Upper lobe of left lung (tissue), 6 donors: ENCODE data around the gene ZNF831. TPM values are rescaled to one million over a fixed set of nuclear protein-coding genes. Genes with fewer than 3 reads are reported as not detected.

Source experiments
- ATAC-seq, 2 donors: fragments of 200-7000 bp; cut with Tn5 transposase; one replicate each; pipeline ENCODE4 v1.9.1; 2022; ENCODE audit warnings: mild to moderate bottlenecking in 2 of 2, moderate library complexity in 2 of 2; ENCODE audit not compliant: low FRiP score in 2 of 2
- DNase-seq, 2 donors: peaks; one replicate each; pipeline ENCODE4 v3.0.0-alpha.2; 2019 to 2020
- H3K27ac ChIP-seq, 4 donors: fragments of 200-600 bp; sonication (generic); one replicate each; pipeline ENCODE4 v1.5.1; 2016 to 2019
- H3K27me3 ChIP-seq, 4 donors: fragments of 200-600 bp; sonication (generic); one replicate each; pipeline ENCODE4 v1.5.1; 2017 to 2019
- H3K36me3 ChIP-seq, 4 donors: fragments of 200-600 bp; sonication (generic); one replicate each; pipeline ENCODE4 v1.5.1; 2016 to 2019
- H3K4me1 ChIP-seq, 4 donors: fragments of 200-600 bp; sonication (generic); one replicate each; pipeline ENCODE4 v1.5.1; 2018 to 2019
- H3K4me3 ChIP-seq, 4 donors: fragments of 200-600 bp; sonication (generic); one replicate each; pipeline ENCODE4 v1.5.1; 2017 to 2019; ENCODE audit warnings: mild to moderate bottlenecking in 2 of 4, moderate library complexity in 1 of 4
- H3K9me3 ChIP-seq, 4 donors: fragments of 200-600 bp; sonication (generic); one replicate each; pipeline ENCODE4 v1.5.1; 2018 to 2019
- EP300 ChIP-seq, 4 donors: sonication (generic); formaldehyde crosslinking; IDR thresholded peaks; one replicate each; pipeline ENCODE4 v1.5.1; 2017; ENCODE audit warnings: antibody characterized with exemption in 4 of 4, control low read depth in 2 of 4
- POLR2A ChIP-seq, 4 donors: fragments of 450-650 bp; IDR thresholded peaks; one replicate each; pipeline ENCODE4 v1.5.1; 2016 to 2017; ENCODE audit warnings: antibody characterized with exemption in 4 of 4, mild to moderate bottlenecking in 2 of 4
- POLR2AphosphoS5 ChIP-seq, 2 donors: sonication (generic); formaldehyde crosslinking; IDR thresholded peaks; one replicate each; pipeline ENCODE4 v1.5.1; 2017; ENCODE audit warnings: antibody characterized with exemption in 2 of 2
- WGBS, 2 donors: methylation state at CpG; one replicate each; pipeline ENCODE4 v1.1.5; 2017 to 2018; 5-methylcytosine and 5-hydroxymethylcytosine counted together
- total RNA-seq, 6 donors: library from RNA; depleted of rRNA in 4 of 6; stranded (reverse); fragments of >200 nt in 4 of 6; gene quantifications; one replicate each; pipeline versions ENCODE4 v1.1.0 to v1.2.1, GENCODE V29; 2016 to 2021
- TF ChIP-seq, protein P1 (sequence below), 6 experiments: fragments of 450-650 bp in 4 of 6; fragments of 200-600 bp in 2 of 6; sonication (generic) in 2 of 6; IDR thresholded peaks; one replicate each; pipeline ENCODE4 v1.5.1; 2016 to 2019; ENCODE audit warnings: antibody characterized with exemption in 6 of 6
- donor health status: DM: no; HTN: no; CAD: no; lungs with moderate emphysema.
- donor health status: DM: no; HTN: yes; CAD: no; lungs with severe emphysema.

Gene ZNF831
- total RNA-seq, 6 donors from 2014 or later = 0.98 to 6.2 (median 2.8) TPM

DNA sequence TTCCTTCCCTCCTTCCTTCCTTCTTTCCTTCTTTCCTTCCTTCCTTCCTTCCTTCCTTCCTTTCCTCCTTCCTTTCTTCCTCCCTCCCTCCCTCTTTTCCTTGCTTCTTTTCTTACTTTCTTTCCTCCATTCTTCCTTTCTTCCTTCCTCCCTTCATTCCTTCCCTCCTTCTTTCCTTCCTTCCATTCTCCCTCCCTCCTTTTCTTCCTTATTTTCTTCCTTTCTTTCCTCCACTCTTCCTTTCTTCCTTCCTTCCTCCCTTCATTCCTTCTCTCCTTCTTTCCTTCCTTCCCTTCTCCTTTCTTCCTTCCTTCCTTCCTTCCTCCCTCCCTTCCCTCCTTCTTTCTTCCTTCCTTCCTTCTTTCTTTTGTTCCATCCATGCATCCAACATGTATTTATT is 101.7 kb downstream of the ZNF831 start:
- Histone ChIP-seq H3K27me3 (no peaks in the 10 kb centered on the region), H3K27ac (no peak overlapping the region), H3K9me3 (no peaks in the 10 kb centered on the region), H3K4me3 (no peak overlapping the region), H3K4me1 (no peaks in the 10 kb centered on the region), H3K36me3 (no peaks in the 10 kb centered on the region)
- TF ChIP-seq EP300 (IDR thresholded peaks at IDR 0.05) (no peak), POLR2A (IDR thresholded peaks at IDR 0.05) (no peak), POLR2AphosphoS5 (IDR thresholded peaks at IDR 0.05) (no peak)
- TF ChIP-seq, protein P1, sequence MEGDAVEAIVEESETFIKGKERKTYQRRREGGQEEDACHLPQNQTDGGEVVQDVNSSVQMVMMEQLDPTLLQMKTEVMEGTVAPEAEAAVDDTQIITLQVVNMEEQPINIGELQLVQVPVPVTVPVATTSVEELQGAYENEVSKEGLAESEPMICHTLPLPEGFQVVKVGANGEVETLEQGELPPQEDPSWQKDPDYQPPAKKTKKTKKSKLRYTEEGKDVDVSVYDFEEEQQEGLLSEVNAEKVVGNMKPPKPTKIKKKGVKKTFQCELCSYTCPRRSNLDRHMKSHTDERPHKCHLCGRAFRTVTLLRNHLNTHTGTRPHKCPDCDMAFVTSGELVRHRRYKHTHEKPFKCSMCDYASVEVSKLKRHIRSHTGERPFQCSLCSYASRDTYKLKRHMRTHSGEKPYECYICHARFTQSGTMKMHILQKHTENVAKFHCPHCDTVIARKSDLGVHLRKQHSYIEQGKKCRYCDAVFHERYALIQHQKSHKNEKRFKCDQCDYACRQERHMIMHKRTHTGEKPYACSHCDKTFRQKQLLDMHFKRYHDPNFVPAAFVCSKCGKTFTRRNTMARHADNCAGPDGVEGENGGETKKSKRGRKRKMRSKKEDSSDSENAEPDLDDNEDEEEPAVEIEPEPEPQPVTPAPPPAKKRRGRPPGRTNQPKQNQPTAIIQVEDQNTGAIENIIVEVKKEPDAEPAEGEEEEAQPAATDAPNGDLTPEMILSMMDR (IDR thresholded peaks at IDR 0.05) = no peak
- DNase-seq (no peak), ATAC-seq (no peak)

GRCh38 chr20:59268870-59269269 is 105.2 kb downstream of the ZNF831 start:
- Histone ChIP-seq H3K36me3 (no peaks in the 10 kb centered on the region), H3K9me3 (no peaks in the 10 kb centered on the region), H3K4me1 (no peaks in the 10 kb centered on the region), H3K27me3 (no peaks in the 10 kb centered on the region), H3K4me3 (no peak overlapping the region), H3K27ac (no peak overlapping the region)
- DNase-seq (no peak), ATAC-seq (no peak)
- TF ChIP-seq EP300 (IDR thresholded peaks at IDR 0.05) (no peak), POLR2A (IDR thresholded peaks at IDR 0.05) (no peak), POLR2AphosphoS5 (IDR thresholded peaks at IDR 0.05) (no peak)
- TF ChIP-seq, protein P1 (IDR thresholded peaks at IDR 0.05) = no peak
- WGBS, 2 donors = 69 to 70% methylated on average over 2 to 3 of the region's 3 CpGs

DNA sequence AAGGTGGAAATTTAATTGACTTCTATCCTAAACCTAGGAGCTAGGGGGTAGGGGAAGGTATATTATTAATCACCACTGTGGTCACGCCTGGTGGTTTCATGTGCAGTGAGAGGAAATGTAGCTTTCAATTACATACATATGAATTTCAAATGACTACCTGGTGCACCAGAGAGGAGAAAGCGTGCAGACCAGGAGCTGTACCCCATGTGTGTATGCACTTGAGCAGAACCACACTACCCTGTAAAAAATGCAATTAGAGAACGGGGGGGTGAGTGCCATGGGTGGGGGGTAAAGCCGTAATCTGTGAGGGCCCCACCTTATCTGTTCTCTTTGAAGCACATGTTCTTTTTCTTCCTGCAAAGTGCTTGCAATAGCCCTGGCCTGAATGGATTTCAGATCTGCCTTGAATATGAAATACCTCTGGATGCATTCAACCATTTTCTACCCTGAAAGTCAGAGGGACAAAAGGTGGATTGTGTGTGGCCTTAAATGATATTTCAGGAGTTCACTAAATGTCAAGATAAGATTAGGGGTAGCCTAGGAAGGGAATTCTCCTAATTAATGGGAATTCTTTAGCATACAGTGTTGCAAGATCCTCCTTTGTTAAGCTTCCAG is 105.9 kb downstream of the ZNF831 start:
- Histone ChIP-seq H3K4me1 (no peaks in the 10 kb centered on the region), H3K9me3 (no peaks in the 10 kb centered on the region), H3K4me3 (no peak overlapping the region), H3K27ac (no peak overlapping the region), H3K27me3 (no peaks in the 10 kb centered on the region), H3K36me3 (no peaks in the 10 kb centered on the region)
- TF ChIP-seq POLR2AphosphoS5 (IDR thresholded peaks at IDR 0.05) = no peak
- no peak for TF ChIP-seq POLR2A (IDR thresholded peaks at IDR 0.05)
- no peak for TF ChIP-seq EP300 (IDR thresholded peaks at IDR 0.05)
- TF ChIP-seq, protein P1 (IDR thresholded peaks at IDR 0.05) = no peak
- DNase-seq (no peak), ATAC-seq (no peak)
- 43 to 65% methylated on average over 4 of the region's 4 CpGs for WGBS, 2 donors

DNA sequence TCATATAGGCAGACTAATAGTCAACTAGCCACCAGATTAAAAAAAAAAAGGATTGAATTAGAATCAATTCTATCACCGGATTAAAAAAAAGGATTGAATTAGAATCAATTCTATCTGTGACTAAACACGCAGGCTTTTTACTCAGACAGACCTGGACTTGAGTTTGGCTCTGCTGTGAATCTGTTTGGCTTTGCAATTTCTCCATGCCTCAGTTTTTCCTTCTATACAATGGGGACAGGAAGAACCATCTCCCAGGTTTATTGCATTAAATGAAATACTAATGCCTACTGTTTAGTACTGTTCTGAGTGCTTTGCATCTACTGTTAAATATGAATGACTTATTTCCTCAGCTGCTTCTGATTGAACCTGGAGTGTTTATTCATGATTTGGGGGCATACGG is 106.8 kb downstream of the ZNF831 start:
- no peaks in the 10 kb centered on the region for H3K36me3 ChIP-seq
- DNase-seq (no peak), ATAC-seq (no peak)
- H3K9me3 ChIP-seq = no peaks in the 10 kb centered on the region
- H3K27me3 ChIP-seq = no peaks in the 10 kb centered on the region
- H3K4me3 ChIP-seq = no peak overlapping the region
- no peak overlapping the region for H3K27ac ChIP-seq
- TF ChIP-seq, protein P1 (IDR thresholded peaks at IDR 0.05) = no peak
- TF ChIP-seq EP300 (IDR thresholded peaks at IDR 0.05) (no peak), POLR2AphosphoS5 (IDR thresholded peaks at IDR 0.05) (no peak)
- H3K4me1 ChIP-seq = no peaks in the 10 kb centered on the region
- WGBS, 2 donors = 66 to 73% methylated on average over 3 of the region's 3 CpGs

GRCh38 chr20:59273739-59274357 is 110.2 kb downstream of the ZNF831 start:
- DNase-seq = no peak
- WGBS, 2 donors = 63 to 77% methylated on average over 11 of the region's 11 CpGs
- H3K27ac ChIP-seq = no peak overlapping the region

More at GRCh38 chr20:59273739-59274357, 110.2 kb downstream of the ZNF831 start:
- H3K4me3 ChIP-seq = no peak overlapping the region
- H3K9me3 ChIP-seq = no peaks in the 10 kb centered on the region
- TF ChIP-seq, protein P1 (IDR thresholded peaks at IDR 0.05) = no peak
- TF ChIP-seq POLR2AphosphoS5 (IDR thresholded peaks at IDR 0.05) (no peak), POLR2A (IDR thresholded peaks at IDR 0.05) (no peak), EP300 (IDR thresholded peaks at IDR 0.05) (no peak)
- no peaks in the 10 kb centered on the region for H3K27me3 ChIP-seq
- no peak for ATAC-seq
- H3K4me1 ChIP-seq = no peaks in the 10 kb centered on the region
- H3K36me3 ChIP-seq = no peaks in the 10 kb centered on the region
